ENCODE data around the gene ALG2. TPM values are rescaled to one million over a fixed set of nuclear protein-coding genes. Genes with fewer than 3 reads are reported as not detected.

ALG2 gene
- total RNA-seq, 1 donor: 51.8 TPM

DNA sequence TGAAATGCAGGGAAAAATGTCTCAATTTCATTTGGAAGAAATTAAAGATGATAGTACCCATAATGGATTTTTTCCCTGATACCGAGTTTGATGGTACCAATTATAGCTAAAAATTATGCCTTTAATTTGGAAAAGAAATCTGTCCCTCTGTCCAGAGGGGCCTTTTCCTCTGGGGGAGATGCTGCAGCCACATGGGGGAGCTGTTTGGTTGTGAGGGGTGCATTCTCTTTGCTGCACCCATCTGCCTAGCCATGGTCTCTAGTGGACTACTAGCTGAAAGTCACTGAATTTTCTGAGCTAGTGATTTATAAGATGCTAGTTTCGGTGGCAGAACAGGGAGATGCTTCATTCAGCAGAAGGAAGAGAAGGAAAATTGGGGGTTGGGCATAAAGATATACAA lies 10.0 kb upstream of the ALG2 start:
- Histone ChIP-seq H4K20me1 (ENCODE audit: insufficient read depth, low read length) (peaks cover 26% of the 10 kb centered on the region), H3K4me1 (ENCODE audit: insufficient read depth, low read length) (no peaks in the 10 kb centered on the region), H3K27me3 (ENCODE audit: insufficient read depth, low read length) (no peaks in the 10 kb centered on the region), H3K79me2 (ENCODE audit: insufficient read depth, low read length) (peaks cover 15% of the 10 kb centered on the region), H3K27ac (ENCODE audit: low read depth, low read length) (no peak overlapping the region), H3K4me2 (ENCODE audit: insufficient read depth, low read length) (no peak overlapping the region), H3K4me3 (ENCODE audit: insufficient read depth, low read length) (no peak overlapping the region), H3K36me3 (ENCODE audit: insufficient read depth, low read length) (peaks cover 63% of the 10 kb centered on the region), H3K9me3 (ENCODE audit: low read depth, low read length) (no peaks in the 10 kb centered on the region), H2AFZ (ENCODE audit: low read length) (no peak overlapping the region)
- TF ChIP-seq, protein P1, sequence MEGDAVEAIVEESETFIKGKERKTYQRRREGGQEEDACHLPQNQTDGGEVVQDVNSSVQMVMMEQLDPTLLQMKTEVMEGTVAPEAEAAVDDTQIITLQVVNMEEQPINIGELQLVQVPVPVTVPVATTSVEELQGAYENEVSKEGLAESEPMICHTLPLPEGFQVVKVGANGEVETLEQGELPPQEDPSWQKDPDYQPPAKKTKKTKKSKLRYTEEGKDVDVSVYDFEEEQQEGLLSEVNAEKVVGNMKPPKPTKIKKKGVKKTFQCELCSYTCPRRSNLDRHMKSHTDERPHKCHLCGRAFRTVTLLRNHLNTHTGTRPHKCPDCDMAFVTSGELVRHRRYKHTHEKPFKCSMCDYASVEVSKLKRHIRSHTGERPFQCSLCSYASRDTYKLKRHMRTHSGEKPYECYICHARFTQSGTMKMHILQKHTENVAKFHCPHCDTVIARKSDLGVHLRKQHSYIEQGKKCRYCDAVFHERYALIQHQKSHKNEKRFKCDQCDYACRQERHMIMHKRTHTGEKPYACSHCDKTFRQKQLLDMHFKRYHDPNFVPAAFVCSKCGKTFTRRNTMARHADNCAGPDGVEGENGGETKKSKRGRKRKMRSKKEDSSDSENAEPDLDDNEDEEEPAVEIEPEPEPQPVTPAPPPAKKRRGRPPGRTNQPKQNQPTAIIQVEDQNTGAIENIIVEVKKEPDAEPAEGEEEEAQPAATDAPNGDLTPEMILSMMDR (IDR thresholded peaks at IDR 0.05; ENCODE audit: extremely low read depth, low read depth, low read length): peak; percentile 70
- no peak for DNase-seq (ENCODE audit: insufficient read length, low spot score, missing footprints)

DNA sequence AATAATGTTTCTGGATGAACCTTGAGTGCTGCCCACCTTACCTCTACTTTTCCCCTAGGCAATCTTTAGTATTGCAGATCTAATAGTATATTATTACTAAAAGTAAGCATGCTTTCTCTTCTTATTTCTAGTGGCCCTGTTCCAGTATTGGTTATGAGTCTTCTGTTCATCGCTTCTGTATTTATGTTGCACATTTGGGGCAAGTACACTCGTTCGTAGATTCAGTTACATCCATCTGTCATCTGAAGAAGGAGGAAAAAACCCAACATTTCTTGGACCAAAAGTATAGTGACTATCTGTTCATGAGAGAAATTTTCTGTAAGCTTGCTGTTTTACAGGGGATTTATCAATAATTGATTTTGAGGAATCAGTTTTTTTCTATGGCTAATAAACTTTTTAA lies 8.5 kb upstream of the ALG2 start:
- no peak overlapping the region for H3K4me2 ChIP-seq (ENCODE audit: insufficient read depth, low read length)
- H3K27me3 ChIP-seq (ENCODE audit: insufficient read depth, low read length): no peaks in the 10 kb centered on the region
- peaks cover 41% of the 10 kb centered on the region for H4K20me1 ChIP-seq (ENCODE audit: insufficient read depth, low read length)
- H3K36me3 ChIP-seq (ENCODE audit: insufficient read depth, low read length): peaks cover 73% of the 10 kb centered on the region
- no peak overlapping the region for H3K27ac ChIP-seq (ENCODE audit: low read depth, low read length)
- H3K79me2 ChIP-seq (ENCODE audit: insufficient read depth, low read length): peaks cover 30% of the 10 kb centered on the region
- H3K4me1 ChIP-seq (ENCODE audit: insufficient read depth, low read length): peaks cover under 1% of the 10 kb centered on the region
- H3K9me3 ChIP-seq (ENCODE audit: low read depth, low read length): no peaks in the 10 kb centered on the region
- TF ChIP-seq, protein P1 (IDR thresholded peaks at IDR 0.05; ENCODE audit: extremely low read depth, low read depth, low read length): no peak
- no peak overlapping the region for H3K4me3 ChIP-seq (ENCODE audit: insufficient read depth, low read length)
- H2AFZ ChIP-seq (ENCODE audit: low read length): no peak overlapping the region
- no peak for DNase-seq (ENCODE audit: insufficient read length, low spot score, missing footprints)

DNA sequence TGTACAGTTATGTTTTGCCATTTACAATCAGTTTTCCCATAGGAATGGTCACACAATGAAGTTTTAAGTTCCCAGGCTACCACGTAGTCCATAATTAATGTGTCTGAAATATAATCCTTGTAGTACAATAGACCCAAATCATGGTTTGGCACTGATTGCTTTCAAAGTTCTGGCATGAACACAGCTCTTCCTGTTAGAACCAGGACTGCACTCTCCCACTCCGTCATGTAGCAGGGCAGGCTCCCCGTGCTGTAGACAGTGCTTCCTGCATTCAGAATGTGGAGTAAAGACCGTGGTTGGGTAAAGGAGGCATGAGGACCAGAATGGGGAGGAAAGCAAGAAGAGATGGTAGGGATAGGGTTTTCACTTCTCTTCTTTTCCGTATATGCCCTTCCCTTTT lies 4.3 kb upstream of the ALG2 start:
- H2AFZ ChIP-seq (ENCODE audit: low read length): no peak overlapping the region
- TF ChIP-seq, protein P1 (IDR thresholded peaks at IDR 0.05; ENCODE audit: extremely low read depth, low read depth, low read length): no peak
- no peaks in the 10 kb centered on the region for H3K27me3 ChIP-seq (ENCODE audit: insufficient read depth, low read length)
- peaks cover 69% of the 10 kb centered on the region for H3K79me2 ChIP-seq (ENCODE audit: insufficient read depth, low read length)
- no peak for DNase-seq (ENCODE audit: insufficient read length, low spot score, missing footprints)
- no peaks in the 10 kb centered on the region for H3K9me3 ChIP-seq (ENCODE audit: low read depth, low read length)
- peaks cover 45% of the 10 kb centered on the region for H4K20me1 ChIP-seq (ENCODE audit: insufficient read depth, low read length)
- H3K4me3 ChIP-seq (ENCODE audit: insufficient read depth, low read length): no peak overlapping the region
- peaks cover 66% of the 10 kb centered on the region for H3K36me3 ChIP-seq (ENCODE audit: insufficient read depth, low read length)
- no peak overlapping the region for H3K27ac ChIP-seq (ENCODE audit: low read depth, low read length)
- H3K4me1 ChIP-seq (ENCODE audit: insufficient read depth, low read length): peaks cover 22% of the 10 kb centered on the region
- no peak overlapping the region for H3K4me2 ChIP-seq (ENCODE audit: insufficient read depth, low read length)

DNA sequence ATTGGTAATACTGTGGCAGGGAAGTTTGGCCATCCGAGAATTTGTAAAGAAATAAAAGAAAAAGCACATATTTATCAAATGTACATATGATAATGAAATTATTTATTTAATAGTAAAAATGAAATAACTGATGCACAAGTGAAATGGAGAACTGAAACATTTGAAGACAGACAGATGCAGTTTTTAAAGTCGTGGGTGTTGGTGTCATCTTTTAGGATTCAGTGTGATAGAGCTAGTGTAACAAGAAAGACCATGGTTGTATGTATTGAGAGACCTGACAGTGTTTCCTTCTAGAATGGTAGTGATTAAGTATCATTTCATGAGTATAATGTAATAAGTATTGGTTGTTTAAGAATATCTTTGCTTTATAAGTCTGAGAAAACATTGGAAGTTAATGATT lies 2.7 kb upstream of the ALG2 start:
- peaks cover 35% of the 10 kb centered on the region for H3K4me1 ChIP-seq (ENCODE audit: insufficient read depth, low read length)
- DNase-seq (ENCODE audit: insufficient read length, low spot score, missing footprints): no peak
- no peak overlapping the region for H2AFZ ChIP-seq (ENCODE audit: low read length)
- H3K36me3 ChIP-seq (ENCODE audit: insufficient read depth, low read length): peaks cover 50% of the 10 kb centered on the region
- H3K79me2 ChIP-seq (ENCODE audit: insufficient read depth, low read length): peaks cover 84% of the 10 kb centered on the region
- H3K4me2 ChIP-seq (ENCODE audit: insufficient read depth, low read length): peak overlapping the region; percentile 93
- no peak overlapping the region for H3K4me3 ChIP-seq (ENCODE audit: insufficient read depth, low read length)
- no peak overlapping the region for H3K27ac ChIP-seq (ENCODE audit: low read depth, low read length)
- H3K27me3 ChIP-seq (ENCODE audit: insufficient read depth, low read length): no peaks in the 10 kb centered on the region
- H3K9me3 ChIP-seq (ENCODE audit: low read depth, low read length): no peaks in the 10 kb centered on the region
- H4K20me1 ChIP-seq (ENCODE audit: insufficient read depth, low read length): peaks cover 56% of the 10 kb centered on the region
- TF ChIP-seq, protein P1 (IDR thresholded peaks at IDR 0.05; ENCODE audit: extremely low read depth, low read depth, low read length): no peak
